H1 (cell line): Measurements from ENCODE around the gene PRAMEF7. TPM values are rescaled to one million over a fixed set of nuclear protein-coding genes. Genes with fewer than 3 reads are reported as not detected.
"Not testable (repeated sequence)": the region's sequence is repeated elsewhere in the genome, so short reads cannot be mapped to it uniquely, and the experiment has no call there.

ENCODE experiments used
- CTCF ChIA-PET: fragments of 300-600 bp; sonication (Branson Sonifier 250); formaldehyde crosslinking; loops from one replicate; lab custom pipeline; 2021; ENCODE audit not compliant: partially characterized antibody; lab: Charles Lee
- POLR2A ChIA-PET: fragments of 300-600 bp; sonication (Branson Sonifier 250); formaldehyde crosslinking; loops from one replicate; lab custom pipeline; 2021; ENCODE audit warnings: inconsistent platforms; ENCODE audit not compliant: partially characterized antibody; lab: Charles Lee
- DNase-seq, 2 experiments: peaks; one replicate each; pipeline versions ENCODE4 v3.0.0 to v3.0.0-alpha.2; 2010 to 2022; ENCODE audit warnings: low spot score in 2 of 2, low read depth in 1 of 2, mixed read lengths in 1 of 2
- FAIRE-seq: peaks from 2 replicates; lab custom pipeline; 2011; peaks lifted over from hg19 to GRCh38; lab: Jason Lieb, UNC
- H2AFZ ChIP-seq: 2 replicates; pipeline ENCODE4 v1.8.1; 2012; ENCODE audit warnings: low read length, inconsistent platforms
- H2AK5ac ChIP-seq: 2 replicates; pipeline ENCODE4 v1.6.1; 2013; ENCODE audit warnings: low read depth, low read length
- H2BK120ac ChIP-seq: replicated peaks from 2 replicates; pipeline ENCODE3; 2013; ENCODE audit warnings: low read depth, low read length, inconsistent platforms
- H2BK12ac ChIP-seq: 2 replicates; pipeline ENCODE4 v1.6.1; 2013; ENCODE audit warnings: low read depth, low read length
- H2BK15ac ChIP-seq: 2 replicates; pipeline ENCODE4 v1.6.1; 2013; ENCODE audit warnings: low read length
- H2BK20ac ChIP-seq: 2 replicates; pipeline ENCODE4 v1.6.1; 2013; ENCODE audit warnings: low read length
- H2BK5ac ChIP-seq: 2 replicates; pipeline ENCODE4 v1.6.1; 2013; ENCODE audit warnings: low read depth, low read length
- H3K14ac ChIP-seq: 2 replicates; pipeline ENCODE4 v1.6.1; 2013; ENCODE audit warnings: inconsistent platforms; ENCODE audit not compliant: insufficient read length
- H3K18ac ChIP-seq: 2 replicates; pipeline ENCODE4 v1.6.1; 2013; ENCODE audit warnings: low read length; ENCODE audit errors: extremely low read depth
- H3K23ac ChIP-seq: 2 replicates; pipeline ENCODE4 v1.6.1; 2013; ENCODE audit warnings: inconsistent platforms; ENCODE audit not compliant: insufficient read length
- H3K23me2 ChIP-seq: 2 replicates; pipeline ENCODE4 v1.6.1; 2013; ENCODE audit warnings: low read depth, low read length
- H3K27ac ChIP-seq: 2 replicates; pipeline ENCODE4 v1.6.1; 2011; ENCODE audit warnings: low read depth, low read length, inconsistent platforms
- H3K27me3 ChIP-seq, 4 experiments: replicated peaks in 1 of 4; 1 replicate in 1 of 4; 2 replicates in 3 of 4; pipeline versions ENCODE4 v1.6.1 to v1.8.1; 2011 to 2013; ENCODE audit warnings: low read length in 3 of 4, mild to moderate bottlenecking in 3 of 4, inconsistent platforms in 2 of 4, mixed read lengths in 2 of 4, moderate library complexity in 1 of 4; ENCODE audit not compliant: control insufficient read depth in 3 of 4, insufficient read depth in 3 of 4; ENCODE audit errors: extremely low read depth in 1 of 4
- H3K36me3 ChIP-seq, 4 experiments: 2 replicates each; pipeline versions ENCODE4 v1.6.1 to v1.8.1; 2011 to 2013; ENCODE audit warnings: mild to moderate bottlenecking in 4 of 4, low read length in 3 of 4, moderate library complexity in 2 of 4, control low read depth in 1 of 4, inconsistent platforms in 1 of 4; ENCODE audit not compliant: insufficient read depth in 4 of 4, control insufficient read depth in 2 of 4
- H3K4ac ChIP-seq: replicated peaks from 2 replicates; pipeline ENCODE3; 2013; ENCODE audit warnings: low read length, low read depth, mixed read lengths, inconsistent platforms; ENCODE audit not compliant: insufficient read length
- H3K4me1 ChIP-seq, 4 experiments: replicated peaks in 1 of 4; 1 replicate in 1 of 4; 2 replicates in 3 of 4; pipeline versions ENCODE4 v1.6.1 to v1.8.1; 2011 to 2013; ENCODE audit warnings: low read length in 3 of 4, inconsistent platforms in 2 of 4, mixed read lengths in 1 of 4; ENCODE audit not compliant: insufficient read depth in 4 of 4, control insufficient read depth in 3 of 4
- H3K4me2 ChIP-seq, 2 experiments: 2 replicates each; pipeline versions ENCODE4 v1.6.1 to v1.8.1; 2011 to 2013; ENCODE audit warnings: low read depth in 2 of 2, low read length in 2 of 2, control low read depth in 1 of 2, inconsistent platforms in 1 of 2, mild to moderate bottlenecking in 1 of 2; ENCODE audit not compliant: insufficient read depth in 1 of 2
- H3K4me3 ChIP-seq, 4 experiments: fragments of 200-600, 300-600 bp in 1 of 4; sonication (generic), shearing (Covaris generic), sonication (Bioruptor Twin) in 1 of 4; 2 replicates each; pipeline versions ENCODE4 v1.5.1 to v1.8.1; 2011 to 2016; ENCODE audit warnings: low read length in 4 of 4, low read depth in 3 of 4, control low read depth in 2 of 4, inconsistent platforms in 2 of 4, mild to moderate bottlenecking in 2 of 4, mixed read lengths in 1 of 4, moderate library complexity in 1 of 4; ENCODE audit not compliant: insufficient read depth in 2 of 4; ENCODE audit errors: extremely low read depth in 1 of 4
- H3K56ac ChIP-seq: replicated peaks from 2 replicates; pipeline ENCODE3; 2013; ENCODE audit warnings: low read depth, mild to moderate bottlenecking, mixed read lengths, low read length, inconsistent platforms; ENCODE audit not compliant: insufficient read length
- H3K79me1 ChIP-seq: 2 replicates; pipeline ENCODE4 v1.6.1; 2013; ENCODE audit warnings: low read depth, low read length, control low read depth
- H3K79me2 ChIP-seq, 2 experiments: 2 replicates each; pipeline versions ENCODE4 v1.6.1 to v1.8.1; 2012 to 2013; ENCODE audit warnings: low read length in 2 of 2, mild to moderate bottlenecking in 2 of 2, inconsistent platforms in 1 of 2; ENCODE audit not compliant: insufficient read depth in 2 of 2, control insufficient read depth in 1 of 2
- H3K9ac ChIP-seq, 4 experiments: replicated peaks in 1 of 4; 1 replicate in 1 of 4; 2 replicates in 3 of 4; pipeline versions ENCODE4 v1.6.1 to v1.8.1; 2011 to 2013; ENCODE audit warnings: low read depth in 3 of 4, low read length in 3 of 4, control low read depth in 2 of 4, mild to moderate bottlenecking in 2 of 4, moderate library complexity in 2 of 4, inconsistent platforms in 1 of 4; ENCODE audit errors: extremely low read depth in 1 of 4
- H3K9me3 ChIP-seq, 2 experiments: 2 replicates each; pipeline versions ENCODE4 v1.6.1 to v1.8.1; 2012 to 2013; ENCODE audit warnings: mild to moderate bottlenecking in 2 of 2, moderate library complexity in 2 of 2, control low read depth in 1 of 2, inconsistent platforms in 1 of 2, low read depth in 1 of 2, low read length in 1 of 2, mixed read lengths in 1 of 2; ENCODE audit not compliant: insufficient read depth in 2 of 2
- H4K20me1 ChIP-seq, 2 experiments: replicated peaks in 1 of 2; 2 replicates each; pipeline versions ENCODE3 to v1.8.1; 2011 to 2013; ENCODE audit warnings: inconsistent platforms in 2 of 2, low read length in 2 of 2, mild to moderate bottlenecking in 1 of 2; ENCODE audit not compliant: insufficient read depth in 2 of 2, control insufficient read depth in 1 of 2
- H4K5ac ChIP-seq: 2 replicates; pipeline ENCODE4 v1.6.1; 2013; ENCODE audit warnings: low read length, low read depth, mixed read lengths, inconsistent platforms; ENCODE audit not compliant: insufficient read length
- H4K8ac ChIP-seq: 2 replicates; pipeline ENCODE4 v1.8.0; 2013; ENCODE audit warnings: mild to moderate bottlenecking, moderate library complexity, low read length, inconsistent platforms; ENCODE audit not compliant: insufficient read depth; ENCODE audit errors: extremely low read depth
- H4K91ac ChIP-seq: replicated peaks from 2 replicates; pipeline ENCODE3; 2013; ENCODE audit warnings: low read length, mixed read lengths, inconsistent platforms; ENCODE audit not compliant: insufficient read length
- WGBS, 2 experiments: shearing (Covaris generic) in 1 of 2; methylation state at CpG; one replicate each; pipeline versions ENCODE4 v1.1.6 to v1.1.7; 2013 to 2015; ENCODE audit warnings: low lambda C conversion rate in 2 of 2, mixed read lengths in 2 of 2, inconsistent platforms in 1 of 2, low coverage in 1 of 2, missing lambda C conversion rate in 1 of 2; ENCODE audit not compliant: insufficient replicate concordance in 2 of 2, insufficient coverage in 1 of 2, insufficient read length in 1 of 2; ENCODE audit errors: extremely low coverage in 1 of 2, missing lambda C conversion rate in 1 of 2; 5-methylcytosine and 5-hydroxymethylcytosine counted together
- polyA plus RNA-seq, 7 experiments: library from polyadenylated mRNA; depleted of rRNA in 3 of 7; stranded (reverse) in 5 of 7; unstranded in 2 of 7; fragments of >200 nt in 5 of 7; fragments of 200-250 nt in 2 of 7; gene quantifications; 1 replicate in 5 of 7; 2 replicates in 1 of 7; 4 replicates in 1 of 7; pipeline versions ENCODE4 v1.2.1 to v1.2.3, GENCODE V29; 2011 to 2013; ENCODE audit warnings: missing spikeins in 2 of 7, mixed read lengths in 2 of 7
- total RNA-seq: library from RNA; stranded (reverse); fragmentation: NEBNext Ultra II Directional; extraction: Animal tissue kit (Norgen Biotek cat#: 25700); gene quantifications from 2 replicates; pipeline ENCODE4 v1.2.1, GENCODE V29; 2021

Gene PRAMEF7
- total and polyA plus RNA-seq, 2 of the 8 experiments (the other 6 are each of a cell fraction or from before 2014, with no cell fraction given) = not detected

DNA sequence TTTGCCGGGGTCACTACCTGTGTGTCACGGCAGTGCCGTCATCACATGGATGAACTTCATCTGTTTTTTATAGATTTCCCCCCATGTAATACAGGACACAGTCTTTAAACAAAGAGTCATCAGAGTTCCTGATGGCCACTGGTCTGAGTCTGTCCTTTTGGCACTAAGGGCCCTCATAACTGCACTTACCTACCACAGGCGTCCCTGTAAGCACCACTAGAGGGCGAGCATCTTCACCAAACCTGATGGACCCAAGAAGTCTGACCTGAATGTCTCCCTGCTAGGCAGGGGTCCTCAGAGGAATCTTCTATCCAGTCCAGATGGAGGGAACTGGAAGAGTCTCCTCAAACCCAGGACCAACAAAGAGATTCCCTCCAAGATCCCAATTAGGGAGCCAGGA, 8.0 kb downstream of the PRAMEF7 start:
- H2AFZ ChIP-seq, H2AK5ac ChIP-seq, H2BK15ac ChIP-seq, H3K27me3 ChIP-seq, H3K23ac ChIP-seq, H2BK120ac ChIP-seq, H4K5ac ChIP-seq, H4K20me1 ChIP-seq, POLR2A ChIA-PET, H3K27ac ChIP-seq, H2BK12ac ChIP-seq, H3K56ac ChIP-seq, H3K79me2 ChIP-seq, H3K4me3 ChIP-seq, H3K23me2 ChIP-seq, H3K36me3 ChIP-seq, H2BK20ac ChIP-seq, H3K4me1 ChIP-seq, H3K9ac ChIP-seq, H3K79me1 ChIP-seq, H3K4ac ChIP-seq, FAIRE-seq, H4K8ac ChIP-seq, CTCF ChIA-PET, H3K4me2 ChIP-seq, H3K14ac ChIP-seq, H3K9me3 ChIP-seq, DNase-seq, H3K18ac ChIP-seq, H2BK5ac ChIP-seq, H4K91ac ChIP-seq: not testable (repeated sequence)
- 58% methylated on average over 4 of the region's 5 CpGs; no CpG with 5 or more reads in 1 of the 2 experiments for WGBS, 2 experiments

GRCh38 chr1:12947480-12947879, 31.1 kb downstream of the PRAMEF7 start, which contains the start of gene PRAMEF6:
Gene PRAMEF6, minus strand, starts transcription at chr1:12947580. Its CDS starts 5,062 bp downstream, at chr1:12942518.
- DNase-seq, H2AFZ ChIP-seq, H2BK5ac ChIP-seq, H3K14ac ChIP-seq, H4K8ac ChIP-seq, H3K36me3 ChIP-seq, H4K20me1 ChIP-seq, POLR2A ChIA-PET, CTCF ChIA-PET, H2BK20ac ChIP-seq, H3K9ac ChIP-seq, H3K4me2 ChIP-seq, H3K79me1 ChIP-seq, H4K91ac ChIP-seq, H3K23me2 ChIP-seq, H3K79me2 ChIP-seq, H3K18ac ChIP-seq, H2BK120ac ChIP-seq, H2BK15ac ChIP-seq, H3K9me3 ChIP-seq, H3K27ac ChIP-seq, H3K23ac ChIP-seq, H3K27me3 ChIP-seq, H3K4me1 ChIP-seq, H4K5ac ChIP-seq, H3K4ac ChIP-seq, FAIRE-seq, H2AK5ac ChIP-seq, H2BK12ac ChIP-seq, H3K56ac ChIP-seq, H3K4me3 ChIP-seq: not testable (repeated sequence)
- WGBS, 2 experiments = 79% methylated on average over 1 of the region's 4 CpGs; no CpG with 5 or more reads in 1 of the 2 experiments
